Esophagus squamous epithelium (tissue), 5 donors: Measurements from ENCODE around the gene MYOD1. TPM values are rescaled to one million over a fixed set of nuclear protein-coding genes. Genes with fewer than 3 reads are reported as not detected.

Experiments
- DNase-seq: peaks from one replicate; lab custom pipeline; 2025; lab: John Stamatoyannopoulos, UW
- H3K27ac ChIP-seq, 4 donors: fragments of 200-600 bp; sonication (generic); one replicate each; pipeline ENCODE4 v1.5.1; 2016 to 2019; ENCODE audit warnings: mild to moderate bottlenecking in 1 of 4
- H3K27me3 ChIP-seq, 4 donors: fragments of 200-600 bp; sonication (generic); 1 replicate in 3 of 4; 2 replicates in 1 of 4; pipeline versions ENCODE4 v1.5.1 to v1.6.0; 2017 to 2021; ENCODE audit warnings: antibody characterized with exemption in 1 of 4
- H3K36me3 ChIP-seq, 3 donors: fragments of 200-600 bp; sonication (generic); one replicate each; pipeline ENCODE4 v1.5.1; 2016 to 2019
- H3K4me1 ChIP-seq, 3 donors: fragments of 200-600 bp; sonication (generic); one replicate each; pipeline ENCODE4 v1.5.1; 2017 to 2019
- H3K4me3 ChIP-seq, 4 donors: fragments of 200-600 bp; sonication (generic); 1 replicate in 3 of 4; 2 replicates in 1 of 4; pipeline ENCODE4 v1.5.1; 2016 to 2019; ENCODE audit warnings: mild to moderate bottlenecking in 2 of 4, moderate library complexity in 1 of 4
- H3K9me3 ChIP-seq, 3 donors: fragments of 200-600 bp; sonication (generic); one replicate each; pipeline ENCODE4 v1.5.1; 2016 to 2019
- CTCF ChIP-seq, 6 experiments: fragments of 450-650 bp in 4 of 6; fragments of 200-600 bp in 2 of 6; sonication (generic) in 2 of 6; IDR thresholded peaks; one replicate each; pipeline ENCODE4 v1.5.1; 2016 to 2019; ENCODE audit warnings: antibody characterized with exemption in 6 of 6, mild to moderate bottlenecking in 4 of 6, moderate library complexity in 4 of 6
- POLR2A ChIP-seq, 4 donors: fragments of 450-650 bp; IDR thresholded peaks; one replicate each; pipeline ENCODE4 v1.6.1; 2017; ENCODE audit warnings: antibody characterized with exemption in 4 of 4, mild to moderate bottlenecking in 4 of 4, moderate library complexity in 3 of 4
- WGBS, 2 donors: methylation state at CpG; one replicate each; pipeline ENCODE4 v1.1.5; 2018; 5-methylcytosine and 5-hydroxymethylcytosine counted together
- intact Hi-C: fragments of 100-400 bp; cut with DNase I; formaldehyde crosslinking; loops from one replicate; pipeline ENCODE4 v1.15.0; 2022
- total RNA-seq, 4 donors: library from RNA; depleted of rRNA; stranded (reverse); fragments of >200 nt; gene quantifications; one replicate each; pipeline ENCODE4 v1.1.0, GENCODE V29; 2016
- donor health status: DM: yes; HTN: yes; CAD: no.

MYOD1 gene
- total RNA-seq, 4 donors from 2014 or later = not detected

DNA sequence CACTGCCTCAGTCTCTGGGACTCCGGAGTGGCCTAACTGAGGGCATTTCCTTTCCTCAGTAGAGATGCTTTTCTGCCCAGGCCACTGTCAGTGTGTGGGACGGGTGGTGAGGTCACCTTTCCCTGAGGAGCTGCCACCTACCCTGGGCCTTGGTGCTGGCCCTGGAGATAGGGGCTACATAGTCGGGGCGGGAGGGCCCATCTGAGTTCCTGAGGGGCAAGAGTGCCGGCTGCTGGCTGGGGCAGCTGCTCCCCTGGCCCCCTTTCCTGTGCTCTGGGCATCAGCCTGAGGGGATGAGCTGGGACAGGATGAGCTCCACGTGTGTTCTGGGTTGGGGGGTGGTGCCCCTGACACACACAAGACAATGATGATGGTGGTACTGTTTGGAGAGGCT, 20.6 kb downstream of the MYOD1 start:
- no peak for TF ChIP-seq CTCF (IDR thresholded peaks at IDR 0.05)
- no peak for TF ChIP-seq POLR2A (IDR thresholded peaks at IDR 0.05)
- intact Hi-C loops = no loop called here
- Histone ChIP-seq H3K9me3 (no peaks in the 10 kb centered on the region), H3K4me3 (no peak overlapping the region), H3K27me3 (peaks cover 3 to 73% (median 16%) of the 10 kb centered on the region in 4 donors), H3K4me1 (peaks cover 5 to 23% (median 10%) of the 10 kb centered on the region in 3 donors), H3K36me3 (no peaks in the 10 kb centered on the region), H3K27ac (no peak overlapping the region)
- DNase-seq = no peak
- WGBS, 2 donors = 31% methylated on average over 2 of the region's 6 CpGs; no CpG with 5 or more reads in 1 of the 2 donors

DNA sequence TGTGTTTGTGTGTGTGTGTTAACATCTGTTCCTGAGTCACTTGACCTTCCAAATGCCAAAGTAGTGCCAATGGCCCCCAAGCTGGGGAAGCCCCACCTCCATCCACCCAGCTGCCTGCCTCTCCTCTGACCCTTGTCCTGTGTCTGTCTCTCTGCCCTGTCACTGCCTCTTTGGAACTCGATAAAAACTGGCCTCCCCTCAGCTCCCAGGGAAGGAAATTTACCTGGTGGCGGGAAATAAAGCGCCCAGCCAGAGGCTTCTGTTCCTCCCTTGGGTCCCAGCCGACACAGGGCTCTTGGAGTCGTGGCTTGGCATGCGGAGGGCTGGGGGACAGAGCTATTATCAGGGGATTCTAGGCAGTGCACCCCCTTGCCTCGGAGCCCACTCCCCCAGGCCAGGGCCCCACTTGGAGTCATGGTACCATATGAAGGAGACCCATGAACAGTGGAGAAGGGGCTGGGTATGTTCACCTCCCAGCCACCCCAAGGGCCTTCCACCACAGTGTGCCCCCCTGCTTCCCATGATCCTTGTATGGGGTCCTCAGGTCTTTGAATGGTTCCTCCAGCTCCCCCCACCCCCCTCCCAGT, 21.4 kb downstream of the MYOD1 start:
- Histone ChIP-seq H3K27ac (no peak overlapping the region), H3K4me1 (peaks cover 0 to 15% (median 2%) of the 10 kb centered on the region in 3 donors), H3K36me3 (no peaks in the 10 kb centered on the region), H3K4me3 (no peak overlapping the region), H3K27me3 (peaks cover 1 to 65% (median 13%) of the 10 kb centered on the region in 4 donors), H3K9me3 (no peaks in the 10 kb centered on the region)
- DNase-seq = no peak
- no peak for TF ChIP-seq POLR2A (IDR thresholded peaks at IDR 0.05)
- TF ChIP-seq CTCF (IDR thresholded peaks at IDR 0.05) = no peak
- WGBS, 2 donors = 64 to 77% methylated on average over 3 to 4 of the region's 7 CpGs
- intact Hi-C loops = no loop called here

DNA sequence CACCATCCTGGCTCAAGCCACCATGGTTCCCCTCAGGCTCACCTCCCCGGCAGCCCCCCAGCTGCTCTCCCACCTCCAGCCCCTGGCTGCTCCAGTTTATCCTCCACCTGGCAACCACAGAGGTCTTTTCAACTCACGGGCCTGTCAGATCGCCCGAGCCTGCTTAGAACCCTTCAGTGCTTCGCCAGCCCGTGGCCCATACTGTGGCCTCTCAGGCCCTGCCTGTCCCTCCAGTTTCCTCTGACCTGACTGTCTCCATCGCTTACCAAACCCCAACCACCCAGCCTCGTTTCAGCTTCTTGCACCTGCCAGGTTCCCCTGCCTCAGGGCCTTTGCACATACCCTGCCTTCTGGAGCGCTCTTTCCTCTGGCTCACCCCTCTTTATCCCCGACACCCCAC, 22.1 kb downstream of the MYOD1 start:
- no peak for DNase-seq
- Histone ChIP-seq H3K27ac (no peak overlapping the region), H3K27me3 (peaks cover 0 to 64% (median 6%) of the 10 kb centered on the region in 4 donors), H3K4me1 (peaks cover 0 to 7% (median 0%) of the 10 kb centered on the region in 3 donors), H3K4me3 (no peak overlapping the region), H3K9me3 (no peaks in the 10 kb centered on the region), H3K36me3 (no peaks in the 10 kb centered on the region)
- intact Hi-C loops = no loop called here
- WGBS, 2 donors = 81 to 86% methylated on average over 10 of the region's 10 CpGs
- TF ChIP-seq CTCF (IDR thresholded peaks at IDR 0.05) (no peak), POLR2A (IDR thresholded peaks at IDR 0.05) (no peak)

- TF ChIP-seq POLR2A (IDR thresholded peaks at IDR 0.05) (no peak), CTCF (IDR thresholded peaks at IDR 0.05) (no peak)
- no peak for DNase-seq
- H3K27me3 ChIP-seq = peaks cover 0 to 64% (median 2%) of the 10 kb centered on the region in 4 donors
- H3K4me3 ChIP-seq = no peak overlapping the region
- intact Hi-C loops = no loop called here
- 57% methylated on average over 5 of the region's 5 CpGs; no CpG with 5 or more reads in 1 of the 2 donors for WGBS, 2 donors
- H3K27ac ChIP-seq = no peak overlapping the region
- H3K4me1 ChIP-seq = peaks cover 0 to 7% (median 0%) of the 10 kb centered on the region in 3 donors
- no peaks in the 10 kb centered on the region for H3K9me3 ChIP-seq
- no peaks in the 10 kb centered on the region for H3K36me3 ChIP-seq
Measured at GRCh38 chr11:17742019-17742418, 22.6 kb downstream of the MYOD1 start.

DNA sequence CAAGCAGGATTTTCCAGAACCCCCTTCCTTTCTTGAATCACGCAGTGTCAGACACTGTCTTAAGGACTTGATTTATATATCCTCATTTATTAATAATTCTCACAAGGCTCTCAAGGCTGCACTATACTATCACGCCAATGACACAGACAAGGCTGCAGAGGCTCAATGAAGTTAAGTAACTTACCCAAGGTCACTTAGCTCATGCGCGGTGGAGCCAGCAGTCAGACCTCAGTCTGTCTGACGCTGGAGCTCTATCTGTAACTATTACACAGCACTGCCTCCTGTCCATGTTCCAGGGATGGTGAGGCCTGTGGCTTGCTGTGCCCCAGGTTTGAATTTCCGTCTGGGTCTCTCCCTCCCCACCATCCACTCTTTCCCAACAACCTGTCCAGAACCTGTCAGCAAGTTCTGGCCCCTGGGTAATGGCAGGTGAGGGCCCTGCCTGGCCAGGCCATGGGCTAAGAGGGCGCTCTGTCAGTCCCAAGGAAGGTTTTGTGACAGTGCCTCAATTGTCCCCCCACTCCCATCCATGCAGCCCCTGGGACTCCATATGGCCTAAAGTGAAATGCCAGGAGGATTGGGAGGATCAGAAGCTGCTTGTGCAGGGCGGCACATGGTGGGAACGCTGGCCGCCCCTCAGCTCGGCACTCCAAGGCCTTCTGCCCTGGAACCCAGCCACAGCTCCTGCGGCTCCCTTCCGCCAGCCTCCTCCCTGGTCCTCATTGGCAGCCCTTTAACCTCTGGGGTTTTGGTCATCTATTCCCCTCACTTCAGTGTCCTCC, 23.8 kb downstream of the MYOD1 start:
- peaks cover 0 to 7% (median 0%) of the 10 kb centered on the region in 3 donors for H3K4me1 ChIP-seq
- DNase-seq = no peak
- intact Hi-C loops = no loop called here
- H3K36me3 ChIP-seq = no peaks in the 10 kb centered on the region
- 74 to 89% methylated on average over 9 to 11 of the region's 13 CpGs for WGBS, 2 donors
- H3K27ac ChIP-seq = no peak overlapping the region
- no peak overlapping the region for H3K4me3 ChIP-seq
- no peak for TF ChIP-seq CTCF (IDR thresholded peaks at IDR 0.05)
- TF ChIP-seq POLR2A (IDR thresholded peaks at IDR 0.05) = no peak
- H3K9me3 ChIP-seq = no peaks in the 10 kb centered on the region
- H3K27me3 ChIP-seq = peaks cover 0 to 56% (median 0%) of the 10 kb centered on the region in 4 donors
